Endometrial microvascular endothelial cells (primary cell): ENCODE results near the gene TXK. TPM values are rescaled to one million over a fixed set of nuclear protein-coding genes. Genes with fewer than 3 reads are reported as not detected.

ENCODE experiments used
- in situ Hi-C: cut with HindIII; loops from 2 replicates; pipeline ENCODE4 v1.10.0; 2017; ENCODE audit warnings: low sequenced_read_pairs, low pct_unique_long_range_greater_than_20kb; ENCODE audit errors: inconsistent ontology term
- total RNA-seq: library from RNA; depleted of rRNA; stranded (reverse); fragments of >200 nt; gene quantifications from one replicate; pipeline ENCODE4 v1.2.3, GENCODE V29; 2015; ENCODE audit errors: inconsistent ontology term

Gene TXK
- total RNA-seq, 1 donor from 2014 or later = 0.84 TPM

DNA sequence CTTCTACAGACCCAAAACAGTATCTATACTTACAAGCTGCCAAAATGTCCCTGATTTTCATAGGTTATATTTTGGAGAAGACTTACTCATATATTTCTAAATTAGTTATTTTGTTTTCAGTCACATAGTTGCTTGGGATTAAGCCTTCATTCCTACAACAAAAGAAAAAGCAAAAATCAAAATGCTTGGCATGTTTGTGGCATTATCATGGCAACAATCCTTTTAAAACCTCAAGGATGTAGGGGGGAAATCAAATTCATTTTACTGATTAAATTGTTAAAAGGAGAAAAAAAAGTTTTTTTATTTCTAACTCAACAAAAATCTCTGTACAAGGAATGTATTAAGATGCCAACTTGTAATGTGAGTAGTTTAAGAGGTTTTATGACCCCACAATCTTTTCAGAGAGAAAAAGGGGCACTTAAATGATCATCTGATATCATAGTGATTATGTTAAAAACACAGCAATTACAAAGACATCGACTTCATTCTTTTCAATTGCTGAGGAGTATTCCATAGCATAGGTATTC lies 23.5 kb downstream of the TXK start:
- in situ Hi-C loops = no loop called here

DNA sequence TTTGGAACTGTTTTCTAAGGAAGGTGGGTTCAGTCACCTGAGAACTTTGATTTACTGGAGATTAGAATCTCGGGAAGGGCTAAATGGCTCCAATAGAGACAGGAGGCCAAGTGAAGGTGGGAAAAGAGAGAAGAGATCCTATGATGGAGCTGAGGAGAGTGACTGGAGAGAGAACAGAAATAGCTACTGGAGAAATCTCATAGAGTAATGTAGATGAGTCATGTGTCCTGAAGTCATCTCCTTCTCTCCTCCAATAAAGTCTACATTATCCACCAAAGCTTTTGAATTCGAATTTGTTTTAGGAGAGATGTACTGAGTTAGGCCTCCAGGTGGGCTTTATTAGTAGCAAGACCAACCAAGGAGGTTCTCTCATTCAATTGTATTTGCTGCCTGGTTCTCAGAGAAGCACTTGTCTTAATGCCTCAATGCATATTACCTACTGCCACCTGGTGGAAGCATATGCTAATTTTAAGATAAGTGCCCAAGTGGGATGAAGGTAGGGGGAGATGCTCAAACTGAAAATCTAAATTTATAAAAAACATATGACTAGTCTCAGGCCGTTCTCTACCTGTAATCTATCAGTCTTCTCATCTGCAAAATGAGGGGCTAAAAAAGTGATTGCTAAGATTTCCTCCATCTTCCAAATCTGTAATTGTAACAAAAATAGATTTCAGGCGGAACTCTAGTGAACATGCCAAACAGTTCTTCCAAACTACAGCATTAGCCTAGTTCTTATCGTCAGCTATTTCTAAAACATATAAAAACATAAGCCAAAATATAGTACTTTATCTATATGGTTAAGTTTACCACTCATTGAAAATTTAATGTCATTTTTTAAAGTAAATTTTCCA lies 24.4 kb downstream of the TXK start:
- in situ Hi-C loops = no loop called here

DNA sequence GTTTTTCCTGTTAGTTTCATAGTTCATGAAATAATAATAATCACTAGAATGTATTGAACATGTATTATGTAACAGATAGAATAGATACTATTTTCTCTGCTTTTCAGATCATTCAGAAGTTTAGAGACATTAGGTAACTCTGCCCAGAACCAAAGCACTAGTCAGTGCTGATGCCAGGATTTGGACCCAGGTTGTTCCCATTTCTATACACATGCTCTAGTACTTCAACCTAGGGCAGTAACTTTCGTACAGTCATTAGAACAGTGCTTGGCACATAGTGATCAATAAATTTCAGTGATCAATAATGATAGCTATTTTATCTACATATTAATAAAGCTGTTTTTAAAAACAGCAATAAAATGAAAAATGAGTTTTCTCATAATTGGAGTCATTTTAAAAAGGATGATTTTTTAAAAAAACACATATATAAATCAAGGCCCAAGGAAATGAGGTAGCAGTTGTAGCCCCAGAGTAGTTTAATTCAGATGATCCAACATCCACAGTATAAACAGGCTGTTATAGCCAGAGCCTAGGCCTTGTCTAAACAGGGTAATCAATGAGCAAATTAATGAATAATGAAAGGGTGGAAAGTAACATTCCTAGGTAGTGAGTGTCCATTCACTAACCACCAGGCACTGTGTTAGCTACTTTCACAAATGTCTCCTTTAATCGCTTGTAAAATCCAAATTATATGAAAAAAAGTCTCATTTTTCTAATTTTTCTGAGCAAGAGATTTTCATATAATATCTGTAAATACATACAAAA lies 25.6 kb downstream of the TXK start:
- in situ Hi-C loops = no loop called here

DNA sequence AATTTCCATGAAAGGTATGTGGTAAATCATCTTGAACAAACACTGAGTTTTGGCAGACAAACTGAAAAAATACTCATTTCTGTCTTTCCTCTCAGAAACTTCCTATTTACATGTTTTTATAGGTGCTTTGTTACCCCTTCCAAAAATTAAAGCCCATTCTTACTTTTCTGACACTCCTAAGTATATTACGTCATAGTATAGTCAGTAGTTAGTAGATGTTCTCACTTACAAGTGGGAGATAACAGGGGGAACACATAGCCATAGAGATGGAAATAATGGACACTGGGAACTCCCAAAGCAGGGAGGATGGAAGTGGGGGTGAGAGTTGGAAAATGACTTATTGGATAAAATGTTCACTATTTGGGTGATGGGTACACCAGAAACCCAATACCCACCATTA lies 28.8 kb downstream of the TXK start:
- in situ Hi-C loops = no loop called here

DNA sequence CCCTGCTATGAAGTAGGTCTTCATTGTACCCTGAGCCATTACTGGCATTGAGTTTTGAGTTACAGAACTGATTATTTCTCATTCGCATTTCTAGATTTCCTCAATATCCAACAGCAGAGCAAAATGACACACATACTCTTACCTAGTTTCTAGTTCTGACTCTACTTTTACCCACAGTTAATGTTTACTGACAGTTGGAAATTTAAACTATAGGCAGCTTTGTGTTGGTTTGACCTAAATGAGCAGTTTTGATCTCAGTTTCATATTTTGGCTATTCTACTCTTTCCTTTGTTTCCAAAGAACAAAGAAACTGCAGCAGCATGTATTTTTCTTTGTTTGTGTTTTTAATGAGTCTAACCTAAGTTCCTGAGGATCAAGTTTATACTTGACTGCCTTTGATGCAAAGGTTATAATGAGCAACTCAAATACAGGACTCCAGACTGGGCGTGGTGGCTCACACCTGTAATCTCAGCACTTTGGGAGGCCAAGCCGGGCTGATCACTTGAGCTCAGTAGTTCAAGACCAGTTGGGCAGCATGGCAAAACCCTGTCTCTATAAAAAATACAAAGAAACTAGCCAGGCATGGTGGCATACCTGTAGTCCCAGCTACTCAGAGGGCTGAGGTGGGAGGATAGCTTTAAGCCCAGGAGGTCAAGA lies 30.4 kb downstream of the TXK start:
- in situ Hi-C loops = no loop called here

DNA sequence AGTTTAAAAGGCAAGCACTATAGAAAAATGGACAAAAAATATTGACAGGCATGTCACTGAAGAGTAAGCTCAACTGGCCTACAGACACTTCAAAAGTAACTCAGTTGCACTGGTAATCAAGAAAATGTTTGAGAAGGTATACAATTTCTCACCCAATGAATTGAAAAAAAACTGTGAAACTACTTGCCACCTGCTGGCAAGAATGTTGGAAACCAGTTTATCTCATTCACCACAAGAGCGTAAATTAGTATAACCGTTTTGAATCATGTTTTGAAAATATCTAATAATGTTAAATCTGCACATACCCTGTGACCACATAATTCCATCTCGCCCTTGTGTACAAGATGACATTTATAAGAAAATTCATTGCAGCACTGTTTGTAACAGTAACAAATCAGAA lies 31.7 kb downstream of the TXK start:
- in situ Hi-C loops = no loop called here

DNA sequence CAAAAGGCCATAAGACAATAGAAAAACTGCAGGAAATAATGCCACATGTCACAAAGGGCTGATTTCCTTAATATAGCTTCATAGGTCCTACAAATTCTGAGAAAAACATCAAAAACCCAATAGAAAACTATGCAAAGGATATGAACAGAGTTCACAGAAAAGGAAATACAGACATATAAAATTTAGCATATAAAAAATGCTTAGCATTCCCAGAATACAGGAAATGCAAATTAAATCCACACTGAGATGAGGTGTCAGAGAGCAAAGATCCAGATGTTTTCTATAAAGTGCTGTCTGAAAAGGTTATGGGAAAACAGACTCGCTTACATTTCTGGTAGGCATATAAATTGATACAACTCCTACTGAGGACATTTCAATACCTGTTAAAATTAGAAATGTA lies 33.8 kb downstream of the TXK start:
- in situ Hi-C loops = no loop called here

DNA sequence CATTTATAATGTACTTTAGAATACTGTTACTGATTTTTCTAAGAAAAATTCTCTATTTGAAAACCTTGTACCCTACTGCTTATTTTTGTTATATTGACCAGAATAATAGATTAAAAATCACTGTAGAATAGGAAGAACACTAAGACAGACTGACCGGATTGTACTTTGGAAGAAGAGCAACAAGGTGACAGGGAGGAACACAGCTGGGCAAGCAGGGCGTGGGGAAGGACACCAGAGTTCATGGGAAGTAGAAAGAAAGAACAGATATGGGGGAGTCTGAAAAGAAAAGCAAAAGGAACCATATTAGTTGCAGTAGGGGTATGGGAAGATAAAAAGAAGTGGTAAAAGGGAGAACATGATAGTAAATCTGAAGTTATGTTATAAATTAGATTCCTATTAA lies 38.6 kb downstream of the TXK start:
- in situ Hi-C loops = no loop called here

DNA sequence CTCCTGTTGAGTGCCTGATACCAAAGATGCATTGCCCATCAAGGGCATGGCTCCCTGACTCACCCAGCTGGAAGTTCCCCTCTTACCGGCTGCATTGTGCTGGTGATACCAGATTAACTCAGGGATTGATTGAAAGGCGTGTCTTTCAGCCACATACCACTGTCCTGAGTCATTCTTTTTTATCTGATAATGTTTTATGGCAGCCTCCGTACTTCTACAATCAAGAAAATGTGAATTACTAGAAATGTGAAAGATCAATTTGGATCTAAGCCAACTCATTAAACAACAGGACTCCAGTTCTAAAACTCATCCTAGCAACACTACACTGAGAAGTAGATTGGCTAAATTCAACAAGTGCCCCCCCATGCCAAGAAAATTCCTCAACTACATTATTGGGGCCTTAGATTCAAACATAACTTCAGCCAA lies 40.0 kb downstream of the TXK start:
- in situ Hi-C loops = no loop called here

DNA sequence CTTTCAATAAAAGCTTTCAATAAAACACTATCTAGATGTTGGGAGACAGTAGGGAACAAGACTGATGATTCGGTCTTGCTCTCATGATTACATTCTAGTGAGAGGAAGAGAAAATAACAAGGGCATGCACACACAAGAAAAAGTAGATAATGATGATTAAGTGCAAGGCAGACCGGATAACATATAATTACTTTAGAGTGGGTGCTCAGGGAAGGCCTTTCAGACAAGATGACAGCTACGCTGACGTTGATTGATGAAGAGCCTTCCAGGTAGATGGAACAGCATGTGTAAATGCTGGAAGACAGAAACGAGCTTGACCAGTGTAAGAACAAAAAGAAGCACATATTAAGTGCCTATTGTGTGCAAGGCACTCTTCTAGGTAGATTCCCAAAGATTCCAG lies 43.4 kb downstream of the TXK start:
- in situ Hi-C loops = no loop called here

DNA sequence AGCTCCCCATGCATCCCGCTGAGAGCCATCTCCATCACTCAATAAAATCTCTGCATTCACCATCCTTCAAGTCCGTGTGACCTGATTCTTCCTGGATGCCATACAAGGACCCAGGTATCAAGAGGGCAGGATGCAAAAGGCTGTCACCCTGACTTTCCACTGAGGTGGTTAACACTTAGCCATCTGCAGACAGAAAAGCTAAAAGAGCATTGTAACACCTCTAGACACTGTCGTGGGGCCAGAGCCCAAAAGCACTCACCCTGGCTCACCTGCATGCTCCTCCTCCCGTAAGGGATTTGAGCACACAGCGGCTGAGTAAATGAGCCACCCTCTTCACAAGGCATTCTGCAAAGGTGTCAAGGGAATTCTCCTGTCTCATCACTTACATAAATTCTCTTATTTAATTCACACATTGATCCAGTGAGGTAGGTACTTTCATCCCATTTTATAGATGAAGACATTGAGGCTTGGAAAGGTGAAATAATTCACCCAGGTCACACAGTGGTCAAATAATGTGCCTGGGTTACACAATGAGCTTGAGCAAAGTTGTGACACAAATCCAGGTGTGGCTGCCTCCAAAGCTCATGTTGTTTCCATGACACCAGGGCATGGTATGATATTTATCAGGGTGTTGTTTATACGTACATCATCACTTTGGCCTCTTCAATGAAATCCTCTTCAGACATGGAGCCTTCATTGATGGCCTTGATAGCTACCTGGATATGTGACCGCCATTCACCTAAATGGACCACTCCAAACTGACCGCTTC lies 48.0 kb downstream of the TXK start:
- in situ Hi-C loops = no loop called here

DNA sequence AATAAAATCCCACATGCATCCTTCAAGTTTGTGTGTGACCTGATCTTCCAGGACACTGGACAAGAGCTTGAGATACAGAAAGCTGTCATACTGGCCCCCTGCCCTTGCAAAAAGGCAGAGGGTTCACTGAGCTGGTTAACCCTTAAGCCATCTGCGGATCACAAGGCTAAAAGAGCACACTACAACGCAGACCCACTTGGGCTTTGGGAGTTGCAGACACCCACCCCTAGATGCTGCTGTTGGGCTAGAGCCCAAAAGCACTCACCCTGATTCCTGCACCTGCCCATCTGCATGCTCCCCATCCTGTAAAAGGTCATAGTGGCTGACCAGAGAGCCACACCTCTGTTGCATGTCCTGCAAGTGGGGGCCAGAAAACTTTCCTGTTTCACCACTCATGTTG lies 51.1 kb downstream of the TXK start:
- in situ Hi-C loops = no loop called here

DNA sequence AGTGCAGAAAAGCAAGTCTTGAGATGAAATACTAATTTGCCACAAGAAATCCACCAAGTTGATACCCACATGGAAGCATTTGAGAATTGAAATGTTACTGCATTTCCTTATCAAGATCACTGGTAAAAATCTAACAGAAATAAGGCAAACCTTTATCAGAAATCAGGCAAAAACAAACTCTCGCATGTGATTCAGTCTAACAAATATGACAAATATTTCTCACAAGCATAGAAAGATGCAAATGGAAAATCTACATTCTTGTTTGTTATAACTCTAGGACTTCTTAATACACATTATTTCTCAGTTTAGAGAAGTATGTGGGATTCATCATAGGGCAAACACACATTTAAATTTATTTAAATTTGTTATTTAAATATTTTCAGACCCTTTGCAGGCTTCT lies 52.9 kb downstream of the TXK start:
- in situ Hi-C loops = no loop called here

DNA sequence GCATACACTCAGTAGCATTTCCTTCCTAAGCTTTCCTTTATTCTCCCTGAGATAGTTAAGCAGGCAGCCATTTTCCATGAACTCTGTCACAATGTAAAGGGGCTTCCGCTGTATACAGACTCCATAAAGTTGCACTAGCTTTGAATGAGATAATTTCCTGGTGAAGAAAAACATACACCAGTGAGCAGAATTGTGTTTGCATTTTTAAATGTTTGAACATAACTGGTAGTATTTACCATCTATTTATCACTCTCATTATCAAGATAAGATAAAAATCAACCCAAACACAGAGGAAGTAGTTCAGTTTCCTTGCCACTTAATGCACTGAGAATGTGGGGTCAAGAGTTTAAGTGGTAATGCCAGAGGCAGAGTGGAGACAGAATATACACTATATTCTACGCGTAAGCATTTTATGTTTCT lies 54.1 kb downstream of the TXK start:
- in situ Hi-C loops = no loop called here

DNA sequence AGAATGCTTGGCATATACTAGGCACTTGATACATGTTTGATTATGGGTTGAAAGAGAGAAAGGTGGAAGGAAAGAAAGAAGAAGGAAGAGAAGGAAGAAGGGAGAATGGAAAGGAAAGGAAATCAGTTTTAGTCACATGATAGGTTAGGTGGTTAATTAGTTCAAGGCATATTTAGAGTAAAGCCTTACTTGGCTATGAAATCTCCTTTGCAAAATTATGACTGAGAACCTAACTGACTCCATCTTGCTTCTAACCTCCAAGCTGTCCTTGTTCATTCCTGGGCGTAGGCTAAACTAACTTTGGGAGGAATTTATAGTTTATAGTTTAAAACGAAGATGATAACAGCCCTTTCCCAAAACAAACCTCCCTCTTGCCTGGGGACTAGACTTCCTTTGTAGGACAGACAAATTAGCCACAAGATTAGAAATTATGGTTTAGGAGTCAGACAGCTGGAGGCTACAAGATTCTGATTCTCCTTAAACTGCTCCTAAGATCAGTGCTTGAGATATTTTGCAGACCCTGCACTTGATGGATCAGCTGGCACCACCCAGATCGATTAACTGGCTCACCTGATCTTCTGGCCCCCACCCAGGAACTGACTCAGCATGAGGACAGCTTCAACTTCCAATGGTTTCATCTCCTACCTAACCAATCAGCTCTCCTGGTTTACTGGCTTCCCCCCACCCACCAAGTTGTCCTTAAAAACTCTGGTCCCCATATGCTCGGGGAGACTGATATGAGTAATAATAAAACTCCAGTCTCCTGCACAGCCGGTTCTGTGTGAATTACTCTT lies 55.0 kb downstream of the TXK start:
- in situ Hi-C loops = no loop called here

DNA sequence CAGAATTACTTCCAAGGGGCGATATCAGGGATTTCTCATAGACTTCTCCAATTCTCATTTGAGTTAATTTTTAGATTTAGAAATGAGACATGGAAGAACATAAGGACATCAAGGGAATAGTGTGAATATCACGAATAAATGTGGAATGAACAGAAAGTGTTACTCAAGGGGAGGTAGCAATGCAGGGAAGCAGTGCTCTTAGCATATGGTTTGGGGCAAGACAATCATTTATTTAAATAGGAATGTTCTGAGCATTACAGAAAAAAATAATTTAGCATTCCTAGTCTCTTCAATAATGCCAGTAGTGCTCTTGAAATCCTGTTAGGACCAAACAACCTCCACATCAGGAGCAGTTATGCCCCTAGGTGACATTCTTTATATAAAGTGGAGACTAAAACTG lies 55.6 kb downstream of the TXK start:
- in situ Hi-C loops = no loop called here

DNA sequence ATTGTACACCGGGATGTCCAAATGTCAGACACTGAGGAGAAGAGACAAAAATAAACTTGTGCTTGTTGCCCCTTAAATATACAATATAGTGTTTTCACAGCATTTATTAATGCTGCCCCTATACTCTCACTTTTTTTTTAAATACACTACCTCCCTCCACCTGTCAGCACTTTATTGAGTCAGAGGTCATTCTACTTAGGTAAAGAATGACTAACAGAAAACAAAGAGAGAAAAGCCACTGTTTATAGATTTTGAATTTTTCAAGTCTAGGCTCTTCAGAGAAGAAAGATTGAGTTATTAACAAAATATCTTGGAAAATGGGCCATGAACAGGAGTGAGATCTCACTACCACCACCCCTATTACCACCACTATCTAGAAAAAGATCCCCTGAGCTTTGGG lies 59.4 kb downstream of the TXK start:
- in situ Hi-C loops = no loop called here

DNA sequence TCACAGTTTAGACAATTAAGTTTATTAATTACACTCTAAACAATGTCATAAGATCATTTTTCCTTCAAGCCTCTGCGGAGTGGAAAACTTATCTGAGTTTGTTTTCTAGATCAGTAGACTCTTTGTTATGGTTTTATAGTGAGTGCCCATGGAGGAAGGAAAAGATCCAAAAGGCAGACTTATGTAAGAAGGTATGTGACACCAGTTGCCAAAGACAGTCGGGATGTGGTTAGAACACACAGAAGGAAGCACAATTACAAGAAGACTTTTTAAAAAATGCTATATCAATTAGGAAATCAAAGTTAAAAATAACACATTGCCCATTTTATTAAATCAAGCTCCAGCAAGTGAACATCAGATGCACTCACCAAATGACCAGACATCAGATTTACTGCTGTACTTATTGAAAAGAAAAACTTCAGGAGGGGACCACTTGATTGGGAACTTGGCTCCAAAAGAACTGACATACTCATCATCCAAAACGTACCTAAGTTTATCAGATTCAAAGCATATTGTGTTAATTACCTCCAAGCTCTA lies 60.4 kb downstream of the TXK start:
- in situ Hi-C loops = no loop called here
